GM10266 (cell line): ENCODE measurements around the gene LY6G6D.

ENCODE experiments used
- DNase-seq: peaks from one replicate; pipeline ENCODE4 v3.0.0; 2012; ENCODE audit errors: extremely low spot score
- CTCF ChIP-seq: IDR thresholded peaks from 2 replicates; pipeline ENCODE4 v1.5.1; 2012; ENCODE audit warnings: mild to moderate bottlenecking, low read depth; ENCODE audit not compliant: control insufficient read depth, insufficient read depth; ENCODE audit errors: missing control alignments

LY6G6D gene

GRCh38 chr6:31712296-31712695 is 2.9 kb upstream of the LY6G6D start:
- no peak for DNase-seq
- no peak for TF ChIP-seq CTCF

- no peak for TF ChIP-seq CTCF
- no peak for DNase-seq
Observed at GRCh38 chr6:31713465-31713864, 1.7 kb upstream of the LY6G6D start.

- no peak for TF ChIP-seq CTCF
- DNase-seq = no peak
Observed at GRCh38 chr6:31713991-31714684, 1.0 kb upstream of the LY6G6D start.

- DNase-seq = no peak
Observed at GRCh38 chr6:31717499-31718222, 2.5 kb downstream of the LY6G6D start.

GRCh38 chr6:31718265-31718664 is 3.1 kb downstream of the LY6G6D start:
- TF ChIP-seq CTCF = no peak

More at GRCh38 chr6:31717499-31718222, 2.5 kb downstream of the LY6G6D start:
- TF ChIP-seq CTCF = no peak

GRCh38 chr6:31719001-31719400 is 3.9 kb downstream of the LY6G6D start:
- DNase-seq = no peak
- TF ChIP-seq CTCF = no peak

More at GRCh38 chr6:31718265-31718664, 3.1 kb downstream of the LY6G6D start:
- no peak for DNase-seq

GRCh38 chr6:31720196-31720770 is 5.1 kb downstream of the LY6G6D start:
- no peak for TF ChIP-seq CTCF
- DNase-seq = no peak
